HG03066 (cell line): ENCODE results near the gene LAG3.

Source experiments
- ATAC-seq: cut with Tn5 transposase; IDR thresholded peaks from one replicate; pipeline ENCODE4 v1.9.1; 2021; ENCODE audit warnings: low read depth; ENCODE audit not compliant: unreplicated experiment

Gene LAG3

DNA sequence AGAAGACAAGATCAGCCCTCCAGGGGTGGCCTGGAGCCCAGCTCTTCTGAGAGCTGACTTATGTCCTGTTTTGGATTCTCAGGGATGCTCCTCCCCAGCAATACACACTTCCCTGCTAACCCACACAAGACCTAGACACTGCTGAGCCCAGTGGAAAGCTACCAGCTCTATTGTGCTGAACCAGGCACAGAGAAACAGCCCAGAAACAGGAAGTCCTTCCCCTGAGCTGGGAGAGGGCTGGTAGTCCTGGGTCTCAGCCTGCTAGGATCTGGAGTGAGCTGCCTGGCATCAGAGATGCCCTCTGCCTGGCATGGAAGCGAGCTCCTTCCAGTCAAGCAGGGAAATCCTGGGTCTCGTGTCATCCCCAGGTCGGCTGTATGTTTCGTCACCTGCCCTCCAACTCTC lies 1.2 kb upstream of the LAG3 start:
- ATAC-seq, result no peak

DNA sequence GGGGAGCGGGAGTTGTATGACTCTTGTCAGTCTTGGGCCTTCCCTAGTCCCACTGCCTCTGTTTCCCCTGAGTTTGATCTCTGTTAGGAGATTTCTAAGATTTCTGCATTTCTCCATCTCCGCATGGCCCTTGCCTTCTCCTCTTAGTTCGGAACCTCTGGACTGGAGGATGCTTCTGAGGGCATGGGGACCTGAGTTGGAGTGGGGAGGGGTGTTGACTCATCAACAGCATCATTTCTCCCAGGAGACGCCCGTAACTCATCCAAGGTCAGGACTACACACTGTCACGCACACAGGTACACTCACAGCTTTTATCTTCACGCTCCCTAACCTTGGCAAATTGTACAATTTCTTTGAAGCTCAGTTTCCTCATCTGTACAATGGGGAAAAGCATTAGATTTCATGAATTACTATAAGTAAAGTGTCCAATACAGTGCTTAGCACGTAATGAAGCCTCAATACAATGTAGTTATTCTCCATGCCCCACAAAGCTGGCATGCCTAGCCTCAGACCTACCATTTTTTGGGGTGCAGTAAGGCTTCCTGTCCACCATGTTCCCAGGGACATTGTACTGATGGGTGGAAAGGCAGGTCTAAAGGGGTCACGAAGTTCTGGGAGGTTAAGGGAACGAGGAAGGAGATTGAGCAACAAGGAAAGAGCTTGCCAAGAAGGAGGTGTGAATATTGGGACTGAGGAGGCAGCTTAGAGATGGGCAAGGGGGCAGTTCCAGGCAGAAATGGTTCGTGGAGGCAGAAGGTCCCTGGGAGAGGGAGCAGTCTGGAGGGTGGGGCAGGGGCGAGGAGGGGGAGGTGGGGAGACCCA lies 600 bp upstream of the LAG3 start:
- no peak for ATAC-seq

DNA sequence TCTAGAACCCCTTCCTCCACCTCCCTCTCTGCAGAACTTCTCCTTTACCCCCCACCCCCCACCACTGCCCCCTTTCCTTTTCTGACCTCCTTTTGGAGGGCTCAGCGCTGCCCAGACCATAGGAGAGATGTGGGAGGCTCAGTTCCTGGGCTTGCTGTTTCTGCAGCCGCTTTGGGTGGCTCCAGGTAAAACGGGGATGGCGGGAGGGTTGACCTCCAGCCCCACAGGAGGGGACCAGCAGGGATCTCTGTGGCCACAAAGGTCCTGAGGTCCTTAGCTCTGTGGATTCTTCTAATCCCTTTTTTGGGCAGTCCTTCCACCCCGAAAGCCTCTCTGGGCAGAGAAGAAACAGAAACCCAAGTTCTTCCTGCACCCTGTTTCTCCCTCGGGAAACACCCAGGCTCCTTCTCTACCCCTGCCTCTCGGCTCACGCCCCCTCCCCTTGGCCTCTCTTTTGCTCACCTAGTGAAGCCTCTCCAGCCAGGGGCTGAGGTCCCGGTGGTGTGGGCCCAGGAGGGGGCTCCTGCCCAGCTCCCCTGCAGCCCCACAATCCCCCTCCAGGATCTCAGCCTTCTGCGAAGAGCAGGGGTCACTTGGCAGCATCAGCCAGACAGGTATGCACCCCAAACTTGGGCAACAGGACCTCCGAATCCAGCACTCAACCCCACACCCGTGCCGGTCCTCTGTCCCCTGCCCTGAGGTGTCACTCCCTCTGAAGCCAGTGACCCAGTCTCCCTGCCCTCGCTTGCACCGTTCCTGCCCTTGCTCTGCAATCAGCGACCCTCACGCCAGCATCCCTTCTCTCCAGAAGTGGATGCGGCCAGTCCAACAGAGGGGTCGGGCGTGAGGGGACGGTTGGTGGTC lies 638 bp downstream of the LAG3 start:
- ATAC-seq, result no peak

DNA sequence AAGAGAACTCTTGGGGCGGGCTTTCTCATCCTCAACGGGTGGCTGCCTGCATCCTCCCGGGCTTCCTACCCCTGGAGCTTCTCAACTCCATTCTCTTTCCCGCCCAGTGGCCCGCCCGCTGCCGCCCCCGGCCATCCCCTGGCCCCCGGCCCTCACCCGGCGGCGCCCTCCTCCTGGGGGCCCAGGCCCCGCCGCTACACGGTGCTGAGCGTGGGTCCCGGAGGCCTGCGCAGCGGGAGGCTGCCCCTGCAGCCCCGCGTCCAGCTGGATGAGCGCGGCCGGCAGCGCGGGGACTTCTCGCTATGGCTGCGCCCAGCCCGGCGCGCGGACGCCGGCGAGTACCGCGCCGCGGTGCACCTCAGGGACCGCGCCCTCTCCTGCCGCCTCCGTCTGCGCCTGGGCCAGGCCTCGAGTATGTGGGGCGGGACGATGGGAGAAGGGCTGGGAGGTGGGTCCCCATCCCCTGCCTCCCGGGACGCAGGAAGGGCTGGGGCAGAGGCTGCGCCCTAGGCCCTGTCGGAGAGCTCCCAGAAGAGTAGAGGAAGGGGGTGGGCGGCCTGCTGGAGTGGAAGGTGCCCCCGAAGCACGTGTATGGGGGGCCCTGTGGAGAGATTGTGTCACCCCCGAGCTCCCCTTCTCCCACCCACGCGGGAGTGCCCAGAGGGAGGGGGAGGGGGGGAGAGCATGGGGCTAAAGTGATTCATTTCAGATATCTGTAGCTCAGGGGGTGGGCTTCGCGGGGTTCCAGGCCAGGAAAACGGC lies 1.5 kb downstream of the LAG3 start:
- no peak for ATAC-seq

DNA sequence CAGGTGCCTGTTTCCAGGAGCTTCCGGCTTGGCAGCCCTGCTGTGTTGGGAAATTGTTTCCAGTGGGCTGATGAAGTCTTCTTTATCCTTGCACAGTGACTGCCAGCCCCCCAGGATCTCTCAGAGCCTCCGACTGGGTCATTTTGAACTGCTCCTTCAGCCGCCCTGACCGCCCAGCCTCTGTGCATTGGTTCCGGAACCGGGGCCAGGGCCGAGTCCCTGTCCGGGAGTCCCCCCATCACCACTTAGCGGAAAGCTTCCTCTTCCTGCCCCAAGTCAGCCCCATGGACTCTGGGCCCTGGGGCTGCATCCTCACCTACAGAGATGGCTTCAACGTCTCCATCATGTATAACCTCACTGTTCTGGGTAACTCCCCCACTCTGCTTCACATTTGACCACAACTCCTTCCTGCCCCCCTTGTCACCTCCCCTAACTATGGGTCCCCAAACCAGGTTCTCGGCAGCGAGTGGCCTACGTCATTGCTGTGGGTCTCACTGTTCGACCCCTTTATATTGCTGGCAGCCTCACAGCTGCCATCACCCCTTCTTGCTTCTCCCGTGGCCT lies 2.3 kb downstream of the LAG3 start:
- no peak for ATAC-seq

DNA sequence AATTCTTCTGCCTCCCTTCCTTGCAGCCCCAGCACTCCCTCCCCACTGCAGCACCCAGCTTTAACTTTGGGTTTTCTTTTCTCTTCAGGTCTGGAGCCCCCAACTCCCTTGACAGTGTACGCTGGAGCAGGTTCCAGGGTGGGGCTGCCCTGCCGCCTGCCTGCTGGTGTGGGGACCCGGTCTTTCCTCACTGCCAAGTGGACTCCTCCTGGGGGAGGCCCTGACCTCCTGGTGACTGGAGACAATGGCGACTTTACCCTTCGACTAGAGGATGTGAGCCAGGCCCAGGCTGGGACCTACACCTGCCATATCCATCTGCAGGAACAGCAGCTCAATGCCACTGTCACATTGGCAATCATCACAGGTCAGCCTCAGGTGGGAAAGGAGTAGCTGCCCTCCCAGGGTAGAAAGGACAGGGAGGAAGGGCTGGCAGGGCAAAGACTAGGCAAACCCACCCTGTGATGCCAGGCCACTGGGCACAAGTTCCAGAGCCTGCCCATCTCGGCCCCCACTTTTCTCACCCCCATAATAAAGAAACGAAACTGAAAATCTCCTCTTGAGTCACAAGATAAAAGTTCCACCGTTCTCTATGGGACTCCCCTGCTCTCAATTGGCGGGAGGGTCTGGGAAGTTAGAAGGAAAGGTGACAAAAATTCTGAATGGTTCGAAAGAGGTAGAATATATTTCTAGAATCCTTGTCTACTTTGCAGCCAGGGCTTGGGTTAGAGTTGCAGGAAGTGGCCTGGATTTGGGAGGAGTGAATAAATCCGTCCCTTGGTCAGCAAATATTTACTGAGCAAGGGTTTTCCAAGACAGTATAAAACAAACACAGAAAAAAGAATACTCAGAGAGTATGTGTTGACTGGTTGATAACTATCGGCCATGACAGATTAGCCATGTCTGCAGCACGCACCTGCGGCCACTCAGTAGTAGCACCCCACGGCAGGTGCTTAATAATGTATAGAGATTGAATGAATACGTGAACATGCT lies 3.2 kb downstream of the LAG3 start:
- ATAC-seq, result no peak

DNA sequence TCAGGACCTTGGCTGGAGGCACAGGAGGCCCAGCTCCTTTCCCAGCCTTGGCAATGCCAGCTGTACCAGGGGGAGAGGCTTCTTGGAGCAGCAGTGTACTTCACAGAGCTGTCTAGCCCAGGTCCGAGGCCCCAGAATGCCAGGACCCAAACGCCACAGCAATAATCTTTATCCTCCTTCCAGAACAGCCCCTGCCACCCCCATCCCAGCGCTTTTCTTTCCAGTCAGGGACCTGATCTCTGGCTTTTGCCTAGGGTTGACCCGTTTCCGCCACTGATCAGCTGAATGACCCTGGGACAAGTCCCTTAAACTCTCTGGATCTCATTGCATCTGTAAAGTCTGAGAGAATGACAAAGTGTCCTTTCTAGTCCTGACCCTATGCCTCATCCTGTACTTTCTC lies 5.1 kb downstream of the LAG3 start:
- no peak for ATAC-seq

DNA sequence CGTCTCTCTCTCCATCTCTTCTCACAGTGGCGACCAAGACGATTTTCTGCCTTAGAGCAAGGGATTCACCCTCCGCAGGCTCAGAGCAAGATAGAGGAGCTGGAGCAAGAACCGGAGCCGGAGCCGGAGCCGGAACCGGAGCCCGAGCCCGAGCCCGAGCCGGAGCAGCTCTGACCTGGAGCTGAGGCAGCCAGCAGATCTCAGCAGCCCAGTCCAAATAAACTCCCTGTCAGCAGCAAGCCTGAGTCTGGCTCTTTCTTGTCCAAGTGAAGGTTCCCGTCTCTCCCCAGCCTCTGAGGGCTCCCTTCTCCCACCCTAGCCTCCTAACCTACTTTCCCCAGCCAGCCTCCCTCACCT lies 5.9 kb downstream of the LAG3 start:
- no peak for ATAC-seq

DNA sequence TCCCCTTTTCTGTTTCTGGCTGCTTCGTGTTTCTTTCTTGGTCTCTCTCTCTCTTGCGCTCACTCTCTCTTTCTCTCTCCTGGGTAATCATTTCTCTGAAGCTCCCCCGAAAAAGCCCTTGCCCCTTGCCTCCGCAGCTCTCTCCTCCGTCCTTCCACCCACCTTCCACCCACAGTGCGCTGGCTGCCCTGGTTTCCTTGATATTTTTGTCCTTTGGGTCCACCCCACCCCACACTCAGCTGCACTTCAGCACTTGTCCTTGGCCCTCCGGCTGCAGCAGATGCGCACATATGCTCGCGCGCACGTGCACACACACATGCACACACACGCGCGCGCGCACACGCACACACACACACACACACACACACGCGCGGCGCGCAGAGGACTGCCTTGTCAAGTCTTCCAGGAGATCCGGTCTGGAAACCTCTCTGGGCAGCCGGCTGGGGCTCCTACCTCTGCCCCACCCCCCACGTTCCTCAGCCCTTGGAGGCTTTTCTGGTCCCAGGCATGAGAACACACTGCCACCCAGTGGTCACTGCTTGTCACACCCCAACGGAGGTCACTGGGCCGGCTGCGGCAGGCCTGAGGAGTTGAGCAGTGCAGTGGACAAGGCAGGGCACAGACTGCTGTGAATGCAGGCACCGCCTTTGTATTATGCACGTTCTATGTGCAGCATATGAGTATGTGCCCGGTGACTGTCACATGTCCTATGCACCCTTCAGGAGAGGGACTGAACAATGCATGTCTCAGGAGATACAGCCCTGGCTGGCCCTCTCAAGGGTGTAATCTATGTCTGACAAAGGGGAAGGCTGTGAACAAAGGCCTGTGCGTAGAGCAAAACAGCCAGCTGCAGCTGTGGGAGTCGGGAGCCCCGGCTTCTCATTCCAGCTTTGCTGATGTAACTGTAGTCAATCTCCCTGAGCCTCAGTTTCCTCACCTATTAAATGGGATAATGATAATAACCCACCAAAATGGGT lies 6.5 kb downstream of the LAG3 start:
- peak; percentile 86 for ATAC-seq

DNA sequence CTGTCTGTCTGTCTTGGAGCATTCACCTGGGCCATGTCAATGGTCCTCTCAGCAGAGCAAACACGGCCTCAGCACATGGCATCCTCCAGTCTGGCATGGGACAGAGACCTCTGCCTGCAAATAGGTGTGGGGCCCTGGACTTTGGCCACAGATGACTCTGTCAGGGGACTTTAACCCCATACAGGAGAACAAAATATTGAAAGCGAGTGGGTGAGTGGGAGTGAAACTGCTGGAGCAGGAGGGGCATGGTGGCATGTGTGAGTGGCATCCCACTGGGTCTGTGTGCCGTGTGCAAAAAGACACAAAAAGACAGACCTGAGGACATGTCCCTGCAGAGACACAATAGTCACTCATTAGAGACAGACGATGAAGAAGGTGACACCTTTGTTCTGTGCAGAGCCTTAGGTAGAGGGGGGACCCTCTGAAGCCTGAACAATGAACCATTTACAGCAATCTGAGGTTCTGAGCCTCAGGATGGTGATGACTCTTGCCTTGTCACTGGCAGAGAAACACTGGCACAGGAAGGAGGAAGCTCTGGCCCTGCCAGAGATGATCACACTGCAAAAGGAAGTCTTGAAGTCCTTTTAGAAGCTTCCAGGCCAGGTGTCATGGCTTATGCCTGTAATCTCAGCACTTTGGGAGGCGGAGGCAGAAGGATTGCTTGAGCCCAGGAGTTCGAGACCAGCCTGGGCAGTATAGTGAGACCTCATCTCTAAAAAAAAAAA lies 7.5 kb downstream of the LAG3 start:
- ATAC-seq, result no peak

DNA sequence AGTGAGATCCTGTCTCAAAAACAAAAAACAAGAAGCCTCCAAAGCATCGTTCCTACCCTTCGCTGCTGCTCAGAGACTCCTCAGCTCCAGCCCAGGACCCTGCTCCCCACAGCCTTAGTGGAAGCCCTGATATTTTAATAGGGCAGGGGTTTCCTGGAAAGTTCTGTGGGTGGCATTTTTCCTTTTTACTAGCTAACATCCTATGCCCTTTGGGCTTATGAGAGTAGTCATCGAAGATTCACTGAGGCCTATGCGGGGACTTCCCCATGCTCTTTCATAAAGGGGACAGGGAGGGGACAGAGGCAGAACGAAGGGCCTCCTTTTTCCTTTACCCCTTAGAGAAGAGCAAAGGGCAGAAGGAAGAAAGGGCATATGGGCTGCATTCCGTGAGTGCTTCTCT lies 8.3 kb downstream of the LAG3 start:
- ATAC-seq, result no peak

DNA sequence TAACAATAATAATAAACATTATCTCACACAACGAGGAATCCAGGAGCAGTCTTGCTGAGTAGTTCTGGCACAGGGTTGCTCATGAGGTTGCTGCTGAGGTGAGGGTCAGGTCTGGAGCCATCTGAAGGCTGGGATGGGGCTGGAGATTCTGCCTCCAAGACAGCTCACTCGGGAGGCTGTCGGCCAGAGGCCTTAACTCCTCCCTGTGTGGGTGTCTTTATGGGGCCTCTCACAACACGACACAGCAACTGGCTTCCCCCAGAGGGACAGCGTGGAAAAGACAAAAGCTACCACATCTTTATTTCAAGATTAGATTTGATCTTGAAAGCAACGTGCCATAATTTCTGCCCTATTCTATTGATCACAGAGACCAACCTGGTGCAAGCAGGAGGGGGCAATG lies 9.8 kb downstream of the LAG3 start:
- ATAC-seq, result no peak

DNA sequence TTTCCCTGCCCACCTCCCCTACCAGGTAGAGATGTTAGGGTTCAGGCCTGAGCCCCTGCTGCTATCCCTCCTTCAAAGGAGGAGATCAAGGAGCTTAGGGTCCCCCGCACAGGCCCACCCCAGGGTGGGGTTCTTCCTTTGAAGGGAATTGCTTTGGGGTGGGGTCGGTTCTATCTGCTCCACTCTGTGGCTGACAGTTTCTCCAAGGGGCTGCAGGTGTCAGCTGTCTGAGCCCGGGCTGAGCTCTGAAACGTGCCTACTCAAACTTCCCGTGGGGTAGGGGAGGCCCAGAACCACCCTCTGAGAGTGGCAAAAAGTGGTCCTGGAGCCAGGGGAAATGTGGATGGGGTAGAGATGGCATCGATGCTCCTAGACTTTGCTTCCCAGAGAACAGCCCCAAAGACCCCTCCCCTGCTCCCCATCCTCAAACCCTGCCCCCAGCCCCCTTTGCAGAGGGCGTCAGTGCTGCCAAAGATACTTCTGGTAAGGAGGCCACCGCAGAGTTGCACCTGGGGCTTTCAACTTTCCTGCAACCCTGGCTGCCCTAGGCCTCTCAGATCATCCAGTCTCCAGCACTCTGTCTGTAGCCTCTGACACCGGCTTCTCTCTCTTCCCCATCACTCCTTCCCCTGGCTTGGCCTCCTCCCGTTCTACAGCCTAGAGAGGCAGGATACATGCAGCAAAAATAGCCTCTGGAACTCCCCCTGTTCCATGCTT lies 10.7 kb downstream of the LAG3 start:
- ATAC-seq, result no peak

DNA sequence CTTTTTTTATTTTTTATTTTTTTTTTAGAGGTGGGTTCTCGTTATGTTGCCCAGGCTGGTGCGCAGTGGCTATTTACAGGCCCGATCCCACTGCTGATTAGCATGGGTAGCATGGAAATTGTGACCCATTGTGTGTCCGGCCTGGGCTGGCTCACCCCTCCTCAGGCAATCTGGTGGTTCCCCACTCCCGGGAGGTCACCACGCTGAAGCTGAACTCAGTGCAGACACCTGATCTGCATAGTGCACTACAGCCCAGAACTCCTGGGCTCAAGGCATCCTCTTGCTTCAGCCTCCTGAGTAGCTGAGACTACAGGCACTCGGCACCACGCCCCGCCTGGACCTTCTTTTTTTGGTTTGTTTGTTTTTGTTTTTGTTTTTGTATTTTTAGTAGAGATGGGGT lies 11.5 kb downstream of the LAG3 start:
- no peak for ATAC-seq

DNA sequence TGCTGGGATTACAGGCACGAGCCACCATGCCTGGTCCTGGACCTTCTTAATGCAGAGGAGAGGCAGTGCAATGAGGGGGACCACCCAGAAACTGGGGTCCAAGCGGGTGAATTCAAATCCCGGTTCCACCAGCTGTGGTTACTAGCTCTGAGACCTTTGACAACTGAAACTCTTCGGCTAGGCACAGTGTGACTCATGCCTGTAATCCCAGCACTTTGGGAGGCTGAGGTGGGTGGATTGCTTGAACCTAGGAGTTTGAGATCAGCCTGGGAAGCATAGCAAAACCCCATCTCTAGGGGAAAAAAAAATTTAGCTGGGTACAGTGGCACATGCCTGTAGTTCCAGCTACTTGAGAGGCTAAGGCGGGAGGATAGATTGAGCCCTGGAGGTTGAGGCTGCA lies 12.0 kb downstream of the LAG3 start:
- ATAC-seq, result no peak

DNA sequence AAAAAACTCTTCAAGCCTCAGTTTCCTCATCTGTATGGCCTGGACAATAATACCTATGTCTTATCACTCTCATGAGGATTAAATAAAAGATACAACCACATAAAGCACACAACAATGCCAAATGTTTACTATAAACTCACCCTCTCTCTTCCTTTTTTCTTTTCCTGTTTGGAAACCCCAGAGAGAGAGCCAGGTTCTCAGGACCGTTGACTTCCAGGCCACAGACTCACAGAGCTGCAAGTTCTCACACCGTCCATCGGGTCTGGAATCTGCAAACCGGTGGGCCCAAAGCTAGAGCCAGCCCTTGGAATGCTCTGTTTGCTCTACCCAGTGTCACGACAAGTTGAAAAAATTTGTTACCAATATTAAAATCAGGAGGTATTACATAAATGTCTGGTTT lies 12.4 kb downstream of the LAG3 start:
- ATAC-seq, result no peak

DNA sequence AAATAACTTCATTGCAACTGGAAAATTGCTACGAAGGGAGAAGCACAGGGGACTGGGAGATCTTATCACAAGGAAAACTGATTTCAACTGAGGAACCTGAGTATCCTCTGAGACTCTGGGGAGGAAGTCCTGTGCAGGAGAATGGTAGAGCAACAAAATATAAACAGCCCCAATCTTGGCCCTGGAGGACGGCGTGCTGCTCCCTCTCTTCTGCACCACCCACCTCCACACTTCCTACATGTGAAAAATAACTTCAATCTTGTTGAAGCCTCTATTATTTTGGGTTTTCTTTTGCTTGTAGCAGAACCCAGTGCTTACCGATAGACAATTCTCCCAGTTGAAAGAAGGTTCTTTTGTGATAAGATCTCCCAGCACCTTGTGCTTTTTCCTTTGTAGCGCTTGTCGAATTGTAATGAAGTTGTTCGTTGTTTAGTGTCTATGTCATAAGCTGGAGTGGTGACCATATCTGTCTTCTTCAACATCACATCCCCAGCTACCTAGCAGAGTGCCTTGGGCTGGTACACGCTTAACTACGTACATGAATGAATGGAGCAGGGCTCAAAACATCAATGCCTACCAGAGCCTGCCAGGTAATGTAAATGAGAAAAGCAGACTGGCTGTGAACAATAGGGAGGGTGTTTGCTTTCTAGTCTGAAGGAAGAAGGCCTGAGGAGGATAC lies 14.2 kb downstream of the LAG3 start:
- no peak for ATAC-seq
